CD4-positive, alpha-beta T cell treated with Interleukin-2 at 100 ng/mL for 4 hours (primary cell): Measurements from ENCODE around the gene ZSWIM8.
"Not testable (repeated sequence)": the region's sequence is repeated elsewhere in the genome, so short reads cannot be mapped to it uniquely, and the experiment has no call there.

Source experiments
- DNase-seq: peaks from one replicate; pipeline ENCODE4 v3.0.0-alpha.2; 2020; ENCODE audit warnings: low spot score

The ZSWIM8 gene

DNA sequence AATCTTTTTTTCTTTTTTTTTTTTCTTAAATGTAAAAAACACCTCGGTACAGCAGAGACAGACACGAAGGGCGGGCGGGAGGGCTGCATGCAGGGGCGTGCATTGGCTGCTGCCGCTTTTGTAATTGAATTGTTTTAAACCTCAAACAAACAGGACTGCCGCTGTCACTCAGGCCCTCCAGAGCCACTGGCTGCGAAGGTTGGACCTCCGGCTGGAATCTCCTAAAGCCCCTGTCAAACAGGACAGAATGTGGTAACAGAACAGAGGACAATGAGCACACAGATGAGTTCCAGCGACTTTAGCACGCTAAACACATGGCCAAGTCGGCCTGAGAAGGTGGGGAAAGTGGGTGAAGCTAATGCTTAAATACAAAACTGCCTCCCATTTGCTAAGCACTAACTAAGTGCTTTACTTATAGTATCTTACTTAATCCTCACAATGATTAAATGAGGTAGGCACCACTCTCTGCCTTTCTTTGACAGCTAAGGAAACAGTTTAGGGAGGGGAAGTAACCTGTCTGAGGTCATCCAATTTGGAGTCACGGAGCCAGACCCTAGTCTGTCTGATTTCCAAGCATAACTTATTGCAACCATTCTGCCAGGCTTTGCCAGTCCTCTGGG lies 29.0 kb downstream of the ZSWIM8 start:
- DNase-seq = no peak

- DNase-seq = no peak
Observed at GRCh38 chr10:73814896-73815718, 29.7 kb downstream of the ZSWIM8 start.

DNA sequence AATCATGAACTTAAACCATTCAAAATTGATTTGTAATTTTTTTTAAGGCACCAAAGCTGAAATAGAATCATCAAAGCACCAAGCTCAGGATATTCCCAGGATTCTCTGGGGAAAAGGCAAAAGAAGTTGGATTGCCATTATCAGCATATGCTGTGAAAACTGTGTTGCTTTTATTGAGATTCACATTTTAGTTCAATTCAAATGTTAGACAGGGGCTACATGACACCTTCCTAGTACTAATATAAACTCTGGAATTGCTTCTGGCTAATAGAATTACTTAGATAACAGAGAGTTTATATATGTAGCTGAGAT lies 30.3 kb downstream of the ZSWIM8 start:
- no peak for DNase-seq

GRCh38 chr10:73816917-73817729 lies 31.7 kb downstream of the ZSWIM8 start:
- DNase-seq = no peak

GRCh38 chr10:73817826-73818225 lies 32.4 kb downstream of the ZSWIM8 start:
- DNase-seq = no peak

DNA sequence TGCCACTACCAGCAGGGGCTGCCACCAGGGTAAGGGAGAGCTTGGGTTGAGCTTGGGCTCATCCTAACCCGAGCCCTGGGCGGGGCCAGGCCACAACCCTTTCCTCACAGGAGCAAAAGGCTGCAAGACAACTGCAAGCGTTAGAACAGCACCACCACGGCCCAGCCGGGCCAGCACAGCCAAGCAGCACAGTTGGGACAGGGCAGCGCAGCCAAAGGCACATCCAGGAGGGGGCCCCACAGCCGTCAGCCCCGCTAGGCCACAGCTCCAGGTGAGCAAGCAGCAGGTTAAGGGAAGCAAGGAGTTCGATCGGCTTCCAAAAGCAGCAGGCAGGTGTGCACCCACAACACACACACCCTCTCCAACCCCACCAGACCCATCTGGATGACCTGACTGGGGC lies 33.0 kb downstream of the ZSWIM8 start:
- DNase-seq = no peak

- DNase-seq = no peak
Observed at GRCh38 chr10:73819081-73819480, 33.7 kb downstream of the ZSWIM8 start.

DNA sequence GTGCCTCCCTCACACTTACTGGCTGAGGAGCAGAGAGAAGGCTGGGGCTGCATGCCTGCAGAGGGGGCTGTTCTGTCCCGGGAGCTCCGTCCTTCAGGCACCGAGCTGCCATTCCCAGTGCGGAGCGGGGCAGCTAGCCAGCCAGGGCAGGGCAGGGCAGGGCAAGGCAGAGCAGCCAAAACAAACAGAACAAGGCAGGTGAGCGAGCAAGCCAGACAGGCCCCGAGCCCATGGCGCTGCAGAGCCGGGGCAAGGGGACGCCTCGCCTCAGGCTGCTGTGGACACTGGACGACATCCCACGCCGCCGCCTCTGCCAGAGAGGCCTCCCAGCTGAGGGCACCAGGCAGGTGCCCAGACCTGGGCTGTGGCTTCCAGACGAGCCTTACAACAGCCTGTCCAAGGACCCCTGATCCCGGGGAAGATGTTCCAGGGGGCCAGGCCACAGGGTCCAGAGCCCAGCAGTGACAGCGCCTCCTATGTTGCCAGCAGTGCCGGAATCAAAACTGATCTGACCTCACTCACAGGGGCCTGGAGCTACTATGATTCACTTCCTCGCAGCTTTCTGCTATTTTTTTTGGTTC lies 34.2 kb downstream of the ZSWIM8 start:
- DNase-seq = no peak

GRCh38 chr10:73823391-73823790 lies 38.0 kb downstream of the ZSWIM8 start:
- no peak for DNase-seq

GRCh38 chr10:73824146-73824725 lies 38.8 kb downstream of the ZSWIM8 start:
- DNase-seq = no peak

DNA sequence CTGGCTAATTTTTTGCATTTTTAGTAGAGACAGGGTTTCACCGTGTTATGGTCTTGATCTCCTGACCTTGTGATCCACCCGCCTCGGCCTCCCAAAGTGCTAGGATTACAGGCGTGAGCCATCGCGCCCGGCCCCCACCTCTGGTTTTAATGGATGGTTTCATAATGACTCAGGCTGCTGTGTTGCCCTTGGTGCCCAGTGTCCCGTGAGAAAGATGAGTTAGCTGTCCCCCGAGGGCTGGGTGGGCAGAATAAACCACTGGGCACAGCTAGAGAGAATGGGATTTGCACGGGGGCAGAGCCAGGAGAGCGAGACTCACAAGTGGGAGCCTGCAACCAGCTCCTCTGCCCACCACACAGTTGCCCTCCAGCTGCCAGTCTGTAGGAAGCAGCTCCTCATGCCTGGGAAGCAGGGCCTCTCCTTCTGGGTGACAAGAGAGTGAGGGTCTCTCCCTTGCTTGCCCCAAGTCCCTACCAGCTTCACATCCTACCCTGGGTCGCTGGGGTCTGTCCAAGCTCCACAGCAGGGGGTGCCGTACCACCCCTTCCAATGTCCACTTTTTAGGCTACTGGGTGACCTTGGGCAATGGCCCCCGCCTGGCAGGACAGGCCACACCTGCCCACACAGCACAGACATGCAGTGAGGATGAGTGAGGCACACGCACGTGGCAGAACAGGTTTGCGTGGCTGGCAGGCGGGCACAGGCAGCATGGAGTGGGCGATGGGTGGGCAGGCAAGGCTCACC lies 42.1 kb downstream of the ZSWIM8 start:
- no peak for DNase-seq

GRCh38 chr10:73828161-73828560 lies 42.8 kb downstream of the ZSWIM8 start:
- DNase-seq = no peak

DNA sequence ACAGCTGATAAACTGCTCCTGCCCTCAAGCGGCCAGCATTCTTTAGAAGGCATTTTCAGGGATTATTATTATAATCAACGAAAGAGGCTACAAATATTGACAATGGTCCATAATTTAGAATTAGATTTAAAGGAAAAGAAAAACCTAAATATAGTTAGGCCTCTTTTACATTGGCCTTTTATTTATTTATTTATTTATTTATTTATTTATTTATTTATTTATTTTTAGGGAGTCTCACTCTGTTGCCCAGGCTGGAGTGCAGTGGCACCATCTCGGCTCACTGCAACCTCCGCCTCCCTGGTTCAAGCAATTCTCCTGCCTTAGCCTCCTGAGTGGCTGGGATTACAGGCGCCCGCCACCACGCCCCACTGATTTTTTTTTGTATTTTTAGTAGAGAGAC lies 43.7 kb downstream of the ZSWIM8 start:
- not testable (repeated sequence) for DNase-seq

DNA sequence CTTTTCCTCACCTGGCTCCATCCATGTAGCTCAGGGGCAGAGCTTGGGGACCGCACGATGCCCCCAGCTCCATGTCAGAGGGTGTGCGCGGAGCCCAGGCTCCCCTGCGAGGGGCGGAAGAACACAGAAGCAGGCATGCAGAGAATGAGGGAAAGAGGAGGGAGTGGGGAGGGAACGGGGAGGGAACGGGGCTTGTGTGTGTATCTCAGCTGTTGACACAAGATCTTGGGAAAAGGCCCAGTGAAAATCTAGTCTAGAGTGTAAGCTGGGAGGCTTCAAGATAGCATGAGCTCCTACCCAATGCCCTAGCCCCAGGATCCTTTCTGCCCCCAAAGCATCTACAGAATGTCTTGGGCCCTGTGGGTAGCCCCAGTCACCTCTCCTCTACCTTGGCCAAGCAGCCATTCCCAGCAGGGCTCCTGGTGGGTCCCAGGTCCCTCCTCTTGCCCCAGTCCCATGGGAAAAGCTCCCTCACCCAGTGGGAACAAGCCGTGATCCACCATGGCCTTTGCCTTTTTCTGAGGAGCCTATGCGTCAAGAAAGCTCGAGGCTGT lies 51.1 kb downstream of the ZSWIM8 start:
- DNase-seq = no peak

DNA sequence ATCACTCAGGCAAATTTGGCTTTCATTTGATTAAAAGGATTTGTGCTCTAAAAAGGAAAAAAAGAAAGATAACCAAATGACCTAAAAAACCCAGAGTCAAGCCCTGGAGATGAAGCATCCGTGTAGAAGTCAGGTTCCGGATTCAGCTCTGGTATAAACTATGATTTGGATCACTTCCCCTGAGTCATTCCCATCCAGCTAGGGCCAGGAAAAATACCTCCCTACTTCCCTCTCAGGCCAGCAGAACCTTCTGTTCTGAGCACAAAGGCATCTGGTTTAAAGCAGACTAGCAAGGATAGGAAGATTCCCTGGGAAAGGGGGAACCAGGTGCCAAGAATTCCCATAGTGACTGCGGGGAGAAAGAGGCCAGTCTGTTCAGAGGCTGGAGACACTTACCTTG lies 51.7 kb downstream of the ZSWIM8 start:
- DNase-seq = no peak

GRCh38 chr10:73838008-73838567 lies 52.7 kb downstream of the ZSWIM8 start:
- DNase-seq = no peak

- DNase-seq = no peak
Observed at GRCh38 chr10:73838827-73839226, 53.4 kb downstream of the ZSWIM8 start.

GRCh38 chr10:73839276-73839966 lies 54.0 kb downstream of the ZSWIM8 start:
- DNase-seq = no peak

- DNase-seq = no peak
Observed at GRCh38 chr10:73840056-73840402, 54.6 kb downstream of the ZSWIM8 start.

GRCh38 chr10:73840403-73841060 lies 55.1 kb downstream of the ZSWIM8 start:
- no peak for DNase-seq
